Calu3 (cell line): Measurements from ENCODE around the gene SMAD1. TPM values are rescaled to one million over a fixed set of nuclear protein-coding genes. Genes with fewer than 3 reads are reported as not detected.

Experiments used
- BruUV-seq: library from RNA; stranded (reverse); fragments of 400-500 nt; replicated peaks from 2 replicates; lab custom pipeline; 2021; lab: Mats Ljungman, UMichigan
- CTCF ChIA-PET: fragments of 300-600 bp; sonication (Branson Sonifier 250); formaldehyde crosslinking; loops from one replicate; lab custom pipeline; 2022; ENCODE audit warnings: antibody characterized with exemption; lab: Charles Lee
- DNase-seq: peaks from one replicate; pipeline ENCODE4 v3.0.0; 2022
- H3K27ac Mint-ChIP-seq: one replicate; pipeline ENCODE4 v1.8.0; 2022; ENCODE audit warnings: mixed read lengths; ENCODE audit not compliant: unreplicated experiment
- H3K27me3 Mint-ChIP-seq: one replicate; pipeline ENCODE4 v1.8.0; 2022; ENCODE audit warnings: mixed read lengths; ENCODE audit not compliant: unreplicated experiment
- H3K36me3 Mint-ChIP-seq: one replicate; pipeline ENCODE4 v1.8.0; 2022; ENCODE audit warnings: mild to moderate bottlenecking, moderate library complexity, mixed read lengths; ENCODE audit not compliant: insufficient read depth, unreplicated experiment
- H3K4me1 Mint-ChIP-seq: one replicate; pipeline ENCODE4 v1.8.0; 2022; ENCODE audit warnings: mild to moderate bottlenecking, low read depth, mixed read lengths; ENCODE audit not compliant: unreplicated experiment
- H3K4me3 Mint-ChIP-seq: one replicate; pipeline ENCODE4 v1.8.0; 2022; ENCODE audit warnings: mild to moderate bottlenecking, low read depth, moderate library complexity, mixed read lengths; ENCODE audit not compliant: unreplicated experiment
- H3K9me3 Mint-ChIP-seq: one replicate; pipeline ENCODE4 v1.8.0; 2022; ENCODE audit warnings: low read depth, mixed read lengths; ENCODE audit not compliant: unreplicated experiment
- intact Hi-C: fragments of 100-400 bp; cut with micrococcal nuclease; formaldehyde crosslinking; loops from one replicate; pipeline ENCODE4 v1.10.0; 2022; ENCODE audit not compliant: unreplicated experiment
- total RNA-seq: library from RNA; stranded (reverse); gene quantifications from 2 replicates; pipeline ENCODE4 v1.2.3, GENCODE V29; 2022
- TF ChIP-seq, protein P1 (sequence below): fragments of 200-600 bp; IDR thresholded peaks from one replicate; pipeline ENCODE4 v1.8.0; 2022; ENCODE audit warnings: antibody characterized with exemption; ENCODE audit not compliant: unreplicated experiment

Gene SMAD1
- total RNA-seq, 1 experiment from 2014 or later: 15.3 TPM

- BruUV-seq: no TSS peak
- CTCF ChIA-PET: interaction anchor here (0.5 kb wide), 1 partner anchor 11 kb away, joined by 3 read pairs; no protein-coding TSS in a partner anchor
Observed at GRCh38 chr4:145496292-145496691, 14.6 kb downstream of the SMAD1 start.

GRCh38 chr4:145497199-145498149, 15.8 kb downstream of the SMAD1 start:
- Mint-ChIP-seq H3K36me3 (no peaks in the 10 kb centered on the region), H3K27me3 (no peaks in the 10 kb centered on the region), H3K4me1 (no peaks in the 10 kb centered on the region), H3K27ac (no peak overlapping the region), H3K4me3 (no peak overlapping the region), H3K9me3 (no peaks in the 10 kb centered on the region)
- TF ChIP-seq, protein P1, sequence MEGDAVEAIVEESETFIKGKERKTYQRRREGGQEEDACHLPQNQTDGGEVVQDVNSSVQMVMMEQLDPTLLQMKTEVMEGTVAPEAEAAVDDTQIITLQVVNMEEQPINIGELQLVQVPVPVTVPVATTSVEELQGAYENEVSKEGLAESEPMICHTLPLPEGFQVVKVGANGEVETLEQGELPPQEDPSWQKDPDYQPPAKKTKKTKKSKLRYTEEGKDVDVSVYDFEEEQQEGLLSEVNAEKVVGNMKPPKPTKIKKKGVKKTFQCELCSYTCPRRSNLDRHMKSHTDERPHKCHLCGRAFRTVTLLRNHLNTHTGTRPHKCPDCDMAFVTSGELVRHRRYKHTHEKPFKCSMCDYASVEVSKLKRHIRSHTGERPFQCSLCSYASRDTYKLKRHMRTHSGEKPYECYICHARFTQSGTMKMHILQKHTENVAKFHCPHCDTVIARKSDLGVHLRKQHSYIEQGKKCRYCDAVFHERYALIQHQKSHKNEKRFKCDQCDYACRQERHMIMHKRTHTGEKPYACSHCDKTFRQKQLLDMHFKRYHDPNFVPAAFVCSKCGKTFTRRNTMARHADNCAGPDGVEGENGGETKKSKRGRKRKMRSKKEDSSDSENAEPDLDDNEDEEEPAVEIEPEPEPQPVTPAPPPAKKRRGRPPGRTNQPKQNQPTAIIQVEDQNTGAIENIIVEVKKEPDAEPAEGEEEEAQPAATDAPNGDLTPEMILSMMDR: no peak
- DNase-seq: no peak
- BruUV-seq: no TSS peak
- CTCF ChIA-PET: no interaction called here
- intact Hi-C loops: no loop called here

More at GRCh38 chr4:145496292-145496691, 14.6 kb downstream of the SMAD1 start:
- intact Hi-C loops: no loop called here
- Mint-ChIP-seq H3K9me3 (no peaks in the 10 kb centered on the region), H3K27me3 (no peaks in the 10 kb centered on the region), H3K36me3 (no peaks in the 10 kb centered on the region), H3K27ac (no peak overlapping the region), H3K4me3 (no peak overlapping the region), H3K4me1 (no peaks in the 10 kb centered on the region)
- TF ChIP-seq, protein P1: no peak
- no peak for DNase-seq

- Mint-ChIP-seq H3K4me1 (no peaks in the 10 kb centered on the region), H3K4me3 (no peak overlapping the region), H3K36me3 (no peaks in the 10 kb centered on the region), H3K27me3 (no peaks in the 10 kb centered on the region), H3K9me3 (no peaks in the 10 kb centered on the region), H3K27ac (no peak overlapping the region)
- CTCF ChIA-PET: no interaction called here
- DNase-seq: no peak
- intact Hi-C loops: no loop called here
- TF ChIP-seq, protein P1: no peak
- no TSS peak for BruUV-seq
Observed at GRCh38 chr4:145498430-145498829, 16.8 kb downstream of the SMAD1 start.

DNA sequence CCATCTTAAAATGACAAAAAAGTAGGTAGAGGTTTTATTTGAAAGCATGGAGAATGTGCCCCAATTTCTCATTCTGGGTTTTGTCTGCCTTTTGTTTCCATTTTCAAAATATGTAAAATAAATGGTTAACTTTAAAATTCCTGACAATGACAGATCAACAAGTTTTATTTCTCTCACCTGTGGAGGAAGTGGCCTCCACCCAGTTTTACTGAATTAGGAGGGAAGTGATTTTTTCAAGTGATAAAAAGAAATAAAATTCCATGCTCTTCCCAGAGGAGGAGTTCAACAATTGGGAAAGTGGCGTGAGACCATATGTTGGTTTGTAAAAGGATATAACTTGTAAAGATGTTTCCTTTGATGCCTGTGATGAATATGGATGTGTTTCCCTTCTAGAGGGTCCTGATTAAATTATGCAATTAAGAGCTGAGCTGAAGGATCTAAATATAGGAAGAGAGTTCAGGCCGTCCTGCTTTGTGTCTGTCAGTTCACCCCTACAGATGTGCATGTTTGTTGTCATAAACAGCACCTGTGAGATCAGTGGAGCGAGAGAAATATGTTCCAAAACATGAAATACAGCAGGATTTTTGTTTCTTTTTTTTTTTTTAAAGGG, 19.5 kb downstream of the SMAD1 start:
- Mint-ChIP-seq H3K9me3 (no peaks in the 10 kb centered on the region), H3K4me1 (no peaks in the 10 kb centered on the region), H3K4me3 (no peak overlapping the region), H3K27ac (no peak overlapping the region), H3K27me3 (no peaks in the 10 kb centered on the region), H3K36me3 (no peaks in the 10 kb centered on the region)
- TF ChIP-seq, protein P1: no peak
- intact Hi-C loops: loop anchor here (10.0 kb wide), 1 partner anchor 114 kb away; the partner anchor contains the start of gene MMAA
- no peak for DNase-seq
- CTCF ChIA-PET: no interaction called here
- no TSS peak for BruUV-seq
